ENCODE results near the gene OR5H6. TPM values are rescaled to one million over a fixed set of nuclear protein-coding genes. Genes with fewer than 3 reads are reported as not detected.
"Not testable (repeated sequence)": the region's sequence is repeated elsewhere in the genome, so short reads cannot be mapped to it uniquely, and the experiment has no call there.

The OR5H6 gene
- total RNA-seq, 2 donors from 2014 or later = not detected

DNA sequence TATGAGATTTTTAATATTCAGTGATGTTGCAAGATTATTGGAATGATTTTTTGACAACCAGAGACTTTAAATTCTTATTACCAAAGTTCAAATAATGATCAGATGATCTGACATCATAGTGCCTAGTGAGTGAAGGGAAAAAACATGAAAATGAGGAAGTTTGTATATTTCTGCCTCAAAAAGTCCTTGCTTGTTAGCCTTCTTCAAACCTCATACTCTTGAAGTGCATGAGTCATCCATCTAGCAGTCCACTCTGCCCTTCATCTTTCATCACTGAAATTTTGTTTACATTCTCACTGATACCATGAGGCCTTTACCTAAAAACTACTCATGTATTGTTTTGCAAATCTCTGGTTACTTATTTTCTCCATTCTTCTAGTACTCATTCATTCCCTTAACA is 23.9 kb upstream of the OR5H6 start:
- DNase-seq (ENCODE audit: low spot score) = no peak
- Histone ChIP-seq H3K9me3 (no peaks in the 10 kb centered on the region), H3K27ac (no peak overlapping the region), H3K4me1 (replicated peaks) (no peaks in the 10 kb centered on the region), H3K4me3 (no peak overlapping the region), H3K27me3 (replicated peaks; ENCODE audit: insufficient read depth) (no peaks in the 10 kb centered on the region), H3K36me3 (no peaks in the 10 kb centered on the region)
- intact Hi-C loops (cut with DNase I) = no loop called here
- TF ChIP-seq, protein P1, sequence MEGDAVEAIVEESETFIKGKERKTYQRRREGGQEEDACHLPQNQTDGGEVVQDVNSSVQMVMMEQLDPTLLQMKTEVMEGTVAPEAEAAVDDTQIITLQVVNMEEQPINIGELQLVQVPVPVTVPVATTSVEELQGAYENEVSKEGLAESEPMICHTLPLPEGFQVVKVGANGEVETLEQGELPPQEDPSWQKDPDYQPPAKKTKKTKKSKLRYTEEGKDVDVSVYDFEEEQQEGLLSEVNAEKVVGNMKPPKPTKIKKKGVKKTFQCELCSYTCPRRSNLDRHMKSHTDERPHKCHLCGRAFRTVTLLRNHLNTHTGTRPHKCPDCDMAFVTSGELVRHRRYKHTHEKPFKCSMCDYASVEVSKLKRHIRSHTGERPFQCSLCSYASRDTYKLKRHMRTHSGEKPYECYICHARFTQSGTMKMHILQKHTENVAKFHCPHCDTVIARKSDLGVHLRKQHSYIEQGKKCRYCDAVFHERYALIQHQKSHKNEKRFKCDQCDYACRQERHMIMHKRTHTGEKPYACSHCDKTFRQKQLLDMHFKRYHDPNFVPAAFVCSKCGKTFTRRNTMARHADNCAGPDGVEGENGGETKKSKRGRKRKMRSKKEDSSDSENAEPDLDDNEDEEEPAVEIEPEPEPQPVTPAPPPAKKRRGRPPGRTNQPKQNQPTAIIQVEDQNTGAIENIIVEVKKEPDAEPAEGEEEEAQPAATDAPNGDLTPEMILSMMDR (IDR thresholded peaks at IDR 0.05) = no peak
- TF ChIP-seq POLR2AphosphoS5 (IDR thresholded peaks at IDR 0.05) (no peak), POLR2A (IDR thresholded peaks at IDR 0.05) (no peak)

DNA sequence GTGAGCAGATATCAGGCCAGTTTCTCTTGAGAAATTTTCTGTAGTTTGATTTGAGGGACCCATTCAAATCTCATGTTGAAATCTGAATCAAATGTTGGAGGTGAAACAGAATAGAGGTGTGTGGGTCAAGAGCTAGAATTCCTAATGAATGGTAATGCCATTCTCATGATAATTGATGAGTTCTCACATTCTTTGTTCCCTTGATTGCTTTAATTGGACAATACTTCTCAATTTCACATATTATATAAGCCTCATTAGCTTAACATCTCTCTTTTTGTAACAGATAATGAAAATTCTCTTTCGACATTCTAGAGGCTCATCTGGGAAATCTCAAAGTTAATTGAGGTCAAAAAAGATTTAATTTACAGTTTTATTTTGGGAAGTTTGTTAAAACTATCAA is 21.9 kb upstream of the OR5H6 start:
- no peak for DNase-seq (ENCODE audit: low spot score)
- Histone ChIP-seq H3K27ac (no peak overlapping the region), H3K4me1 (replicated peaks) (no peaks in the 10 kb centered on the region), H3K27me3 (replicated peaks; ENCODE audit: insufficient read depth) (no peaks in the 10 kb centered on the region), H3K36me3 (no peaks in the 10 kb centered on the region), H3K9me3 (no peaks in the 10 kb centered on the region), H3K4me3 (no peak overlapping the region)
- intact Hi-C loops (cut with DNase I) = no loop called here
- WGBS = 83% methylated on average over 1 of the region's 1 CpG
- TF ChIP-seq POLR2A (IDR thresholded peaks at IDR 0.05) (no peak), POLR2AphosphoS5 (IDR thresholded peaks at IDR 0.05) (no peak)
- TF ChIP-seq, protein P1 (IDR thresholded peaks at IDR 0.05) = no peak

DNA sequence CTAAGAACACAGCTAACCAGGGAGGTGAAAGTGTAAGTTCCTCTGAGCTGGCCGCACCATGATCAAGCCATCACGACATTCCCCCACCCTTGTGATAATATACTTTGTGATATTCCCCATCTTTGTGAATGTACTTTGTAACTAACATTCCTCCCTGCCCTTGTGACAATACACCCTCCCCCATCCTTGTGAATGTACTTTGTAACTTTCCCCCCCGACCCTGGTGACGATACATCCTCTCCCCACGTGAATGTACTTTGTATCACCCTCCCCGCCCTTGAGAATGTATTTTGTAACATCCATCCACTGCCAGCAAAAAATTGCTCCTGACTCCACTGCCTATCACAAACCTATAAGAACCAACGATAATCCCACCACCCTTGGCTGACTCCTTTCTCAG is 20.2 kb upstream of the OR5H6 start:
- intact Hi-C loops (cut with DNase I) = no loop called here
- H3K9me3 ChIP-seq = no peaks in the 10 kb centered on the region
- WGBS = 73% methylated on average over 7 of the region's 7 CpGs

DNA sequence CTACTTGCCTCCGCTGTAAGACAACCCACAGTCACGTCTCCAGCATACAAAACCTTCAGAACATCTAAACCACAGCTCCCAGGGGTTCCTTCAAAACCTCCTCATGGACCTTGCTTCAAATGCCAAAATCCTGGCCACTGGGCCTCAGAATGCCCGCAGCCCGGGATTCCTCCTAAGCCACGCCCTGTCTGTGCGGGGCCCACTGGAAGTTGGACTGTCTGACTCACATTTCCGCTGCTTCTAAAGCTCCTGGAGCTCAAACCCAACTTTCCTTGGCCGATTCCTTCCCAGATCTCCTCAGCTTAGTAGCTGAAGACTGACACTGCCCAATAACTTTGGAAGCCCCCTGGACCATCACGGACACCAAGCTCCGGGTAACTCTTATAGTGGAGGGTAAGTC is 17.9 kb upstream of the OR5H6 start:
- Histone ChIP-seq H3K4me3 (no peak overlapping the region), H3K27me3 (replicated peaks; ENCODE audit: insufficient read depth) (no peaks in the 10 kb centered on the region), H3K36me3 (no peaks in the 10 kb centered on the region), H3K4me1 (replicated peaks) (no peaks in the 10 kb centered on the region), H3K9me3 (no peaks in the 10 kb centered on the region), H3K27ac (no peak overlapping the region)
- intact Hi-C loops (cut with DNase I) = loop anchor here (5.0 kb wide), 1 partner anchor 36 kb away; the partner anchor contains the start of gene OR5H2
- 95% methylated on average over 10 of the region's 10 CpGs for whole genome bisulfite sequencing
- TF ChIP-seq POLR2A (IDR thresholded peaks at IDR 0.05) (no peak), POLR2AphosphoS5 (IDR thresholded peaks at IDR 0.05) (no peak)
- TF ChIP-seq, protein P1 (IDR thresholded peaks at IDR 0.05) = no peak
- no peak for DNase-seq (ENCODE audit: low spot score)

More for the DNA sequence above, 20.2 kb upstream of the OR5H6 start:
- no peak overlapping the region for H3K4me3 ChIP-seq
- no peaks in the 10 kb centered on the region for H3K27me3 ChIP-seq (replicated peaks; ENCODE audit: insufficient read depth)
- no peaks in the 10 kb centered on the region for H3K4me1 ChIP-seq (replicated peaks)
- H3K27ac ChIP-seq = no peak overlapping the region
- TF ChIP-seq POLR2A (IDR thresholded peaks at IDR 0.05) = no peak
- TF ChIP-seq POLR2AphosphoS5 (IDR thresholded peaks at IDR 0.05) = no peak
- TF ChIP-seq, protein P1 (IDR thresholded peaks at IDR 0.05) = no peak
- DNase-seq (ENCODE audit: low spot score) = no peak
- no peaks in the 10 kb centered on the region for H3K36me3 ChIP-seq

DNA sequence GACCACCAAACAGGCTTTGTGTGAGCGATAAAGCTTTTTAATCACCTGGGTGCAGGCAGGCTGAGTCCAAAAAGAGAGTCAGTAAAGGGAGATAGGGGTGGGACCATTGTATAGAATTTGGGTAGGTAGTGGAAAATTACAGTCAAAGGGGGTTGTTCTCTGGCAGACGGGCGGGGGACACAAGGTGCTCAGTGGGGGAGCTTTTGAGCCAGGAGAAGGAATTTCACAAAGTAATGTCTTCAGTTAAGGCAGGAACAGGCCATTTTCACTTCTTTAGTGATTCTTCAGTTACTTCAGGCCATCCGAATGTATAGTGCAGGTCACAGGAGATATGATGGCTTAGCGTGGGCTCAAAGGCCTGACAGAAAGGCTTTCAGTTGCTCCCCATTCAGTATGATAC is 8.0 kb upstream of the OR5H6 start:
- H3K27me3 ChIP-seq (replicated peaks; ENCODE audit: insufficient read depth); DNase-seq (ENCODE audit: low spot score); H3K9me3 ChIP-seq; H3K36me3 ChIP-seq; intact Hi-C loops (cut with DNase I); H3K4me1 ChIP-seq (replicated peaks); H3K27ac ChIP-seq; H3K4me3 ChIP-seq: not testable (repeated sequence)
- 64% methylated on average over 5 of the region's 5 CpGs for WGBS

Measured in prostate gland (tissue), 2 donors.